RWPE1 (cell line): Measurements from ENCODE around the gene RIMBP2.

Source experiments
- CTCF ChIA-PET: fragments of 350-600 bp; sonication (Branson Sonifier 250); formaldehyde crosslinking; extraction: SDS; loops from one replicate; lab custom pipeline; 2021; lab: Yijun Ruan, JAX
- POLR2A ChIA-PET: fragments of 400-600 bp; formaldehyde crosslinking; extraction: SDS; loops from one replicate; lab custom pipeline; 2020; ENCODE audit warnings: antibody characterized with exemption; ENCODE audit not compliant: low non-redundant PET; lab: Yijun Ruan, JAX
- DNase-seq: peaks from one replicate; pipeline ENCODE4 v3.0.0; 2012; ENCODE audit warnings: low spot score
- H3K27ac ChIP-seq: fragments of 450-650 bp; 2 replicates; pipeline ENCODE4 v1.5.1; 2017
- TF ChIP-seq, protein P1 (sequence below): fragments of 450-650 bp; conservative IDR thresholded peaks from 2 replicates; pipeline ENCODE4 v1.5.1; 2017; ENCODE audit warnings: low read depth, mild to moderate bottlenecking

Gene RIMBP2

DNA sequence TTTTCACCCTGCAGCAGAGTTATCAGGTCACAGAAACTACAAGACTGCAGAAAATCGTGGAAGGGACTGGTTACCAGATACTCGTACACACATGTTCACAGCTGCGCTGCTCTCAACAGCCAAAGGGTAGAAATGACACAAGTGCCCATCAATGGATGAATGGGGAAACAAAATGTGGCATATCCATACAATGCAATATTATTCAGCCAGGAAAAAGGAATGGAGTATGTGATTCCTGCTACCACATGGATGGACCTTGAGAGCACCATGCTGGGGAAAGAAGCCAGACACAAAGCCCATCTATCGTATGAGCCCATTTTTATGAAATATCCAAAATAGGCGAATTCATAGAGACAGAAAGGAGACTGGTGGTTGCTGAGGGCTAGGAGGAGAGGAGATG, 1.7 kb upstream of the RIMBP2 start:
- CTCF ChIA-PET: no interaction called here
- H3K27ac ChIP-seq: no peak overlapping the region
- POLR2A ChIA-PET: no interaction called here
- TF ChIP-seq, protein P1, sequence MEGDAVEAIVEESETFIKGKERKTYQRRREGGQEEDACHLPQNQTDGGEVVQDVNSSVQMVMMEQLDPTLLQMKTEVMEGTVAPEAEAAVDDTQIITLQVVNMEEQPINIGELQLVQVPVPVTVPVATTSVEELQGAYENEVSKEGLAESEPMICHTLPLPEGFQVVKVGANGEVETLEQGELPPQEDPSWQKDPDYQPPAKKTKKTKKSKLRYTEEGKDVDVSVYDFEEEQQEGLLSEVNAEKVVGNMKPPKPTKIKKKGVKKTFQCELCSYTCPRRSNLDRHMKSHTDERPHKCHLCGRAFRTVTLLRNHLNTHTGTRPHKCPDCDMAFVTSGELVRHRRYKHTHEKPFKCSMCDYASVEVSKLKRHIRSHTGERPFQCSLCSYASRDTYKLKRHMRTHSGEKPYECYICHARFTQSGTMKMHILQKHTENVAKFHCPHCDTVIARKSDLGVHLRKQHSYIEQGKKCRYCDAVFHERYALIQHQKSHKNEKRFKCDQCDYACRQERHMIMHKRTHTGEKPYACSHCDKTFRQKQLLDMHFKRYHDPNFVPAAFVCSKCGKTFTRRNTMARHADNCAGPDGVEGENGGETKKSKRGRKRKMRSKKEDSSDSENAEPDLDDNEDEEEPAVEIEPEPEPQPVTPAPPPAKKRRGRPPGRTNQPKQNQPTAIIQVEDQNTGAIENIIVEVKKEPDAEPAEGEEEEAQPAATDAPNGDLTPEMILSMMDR: no peak
- DNase-seq: no peak

DNA sequence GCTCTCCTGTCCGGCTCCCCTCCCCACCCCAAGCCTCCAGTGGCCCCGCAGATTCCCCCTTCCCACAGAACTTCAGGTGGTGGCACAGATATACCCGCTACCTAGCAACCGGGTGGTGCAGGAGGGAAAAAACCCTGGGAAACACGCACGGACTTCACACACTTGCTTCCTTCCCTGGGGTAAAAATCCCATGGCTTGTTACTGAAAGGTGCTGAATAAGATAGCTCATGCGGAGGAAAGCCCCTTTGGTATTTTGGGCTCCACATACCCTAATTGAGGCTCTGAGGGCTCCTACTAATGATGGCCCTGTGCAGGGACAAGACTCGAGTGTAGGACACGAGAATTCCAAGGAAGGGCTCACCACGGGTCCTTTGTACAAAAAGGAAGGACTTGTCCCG, 869 bp upstream of the RIMBP2 start:
- no peak overlapping the region for H3K27ac ChIP-seq
- POLR2A ChIA-PET: no interaction called here
- TF ChIP-seq, protein P1: no peak
- no peak for DNase-seq
- CTCF ChIA-PET: interaction anchor here (0.5 kb wide), 1 partner anchor 176 kb away, joined by 4 read pairs; no protein-coding TSS in a partner anchor

DNA sequence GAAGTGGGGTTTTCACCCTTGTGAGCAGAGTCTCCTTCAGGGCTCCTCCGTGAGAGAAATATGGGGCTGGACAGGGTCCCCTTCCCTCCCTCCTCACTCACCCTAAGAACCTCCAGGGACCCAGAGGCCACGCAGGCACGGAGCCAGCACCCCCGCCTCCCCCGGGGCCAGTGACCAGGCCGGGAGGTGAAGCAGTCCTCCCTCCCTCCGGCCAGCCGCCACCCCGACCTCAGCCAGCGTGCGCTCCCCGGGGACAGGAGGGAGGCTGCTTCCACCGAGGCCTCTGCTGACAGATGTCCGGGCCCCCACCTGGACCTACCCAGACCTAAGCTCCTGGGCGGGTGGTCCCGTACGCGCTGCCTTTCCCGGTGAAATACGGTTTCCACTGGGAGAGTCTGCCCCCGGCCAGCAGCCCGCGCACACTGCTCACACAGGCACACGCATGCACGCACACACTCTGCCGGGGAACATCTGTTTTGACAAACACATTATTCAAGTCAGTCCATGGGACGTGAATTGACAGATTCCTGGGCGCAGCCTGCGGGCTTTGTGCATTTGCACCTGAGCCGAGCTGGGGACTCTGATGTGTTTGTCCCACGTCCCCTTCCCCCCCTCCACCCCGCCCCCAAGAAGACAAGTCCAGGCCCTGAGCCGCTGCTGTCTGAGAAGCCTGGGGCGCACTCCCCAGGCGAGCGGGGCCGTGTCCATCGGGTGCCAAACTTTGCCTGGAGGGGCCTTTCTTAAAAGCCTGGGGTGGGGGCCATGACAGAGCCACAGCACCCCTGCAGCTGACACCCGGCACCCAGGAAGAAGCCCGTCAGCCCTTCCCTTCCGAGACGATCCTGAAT, 725 bp downstream of the RIMBP2 start:
- ChIA-PET CTCF (no interaction called here), POLR2A (interaction anchor here (0.7 kb wide), 1 partner anchor 12 kb away, joined by 4 read pairs; no protein-coding TSS in a partner anchor)
- DNase-seq: no peak
- TF ChIP-seq, protein P1: no peak
- H3K27ac ChIP-seq: no peak overlapping the region

DNA sequence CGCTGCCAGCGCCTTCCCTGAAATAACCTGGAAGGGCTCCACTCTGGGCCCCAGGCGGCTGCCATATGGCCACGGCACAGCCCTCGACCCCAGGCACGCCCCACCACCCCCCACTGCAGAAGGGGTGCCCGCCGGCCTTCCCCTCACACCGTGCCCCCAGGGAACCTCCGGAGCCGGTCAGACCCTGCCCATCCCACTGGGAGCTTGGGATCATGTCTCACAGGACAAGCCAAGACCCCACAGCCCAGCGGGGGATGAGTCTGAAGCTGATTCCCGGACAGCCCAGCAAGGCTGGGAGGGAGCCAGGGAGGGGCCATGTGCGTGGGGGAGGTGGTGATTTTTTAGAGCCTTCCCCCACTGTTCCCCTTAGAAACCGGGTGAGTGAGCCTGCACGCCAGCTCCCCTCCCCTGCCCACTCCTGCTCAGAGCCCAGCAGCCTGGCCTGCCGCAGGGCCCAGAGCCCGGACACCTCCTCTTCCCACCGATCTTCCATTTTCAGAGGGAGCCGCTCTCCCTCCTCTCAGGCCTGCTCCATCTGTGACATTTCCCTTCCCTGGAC, 1.4 kb downstream of the RIMBP2 start:
- TF ChIP-seq, protein P1: no peak
- ChIA-PET CTCF (no interaction called here), POLR2A (no interaction called here)
- DNase-seq: no peak
- no peak overlapping the region for H3K27ac ChIP-seq

DNA sequence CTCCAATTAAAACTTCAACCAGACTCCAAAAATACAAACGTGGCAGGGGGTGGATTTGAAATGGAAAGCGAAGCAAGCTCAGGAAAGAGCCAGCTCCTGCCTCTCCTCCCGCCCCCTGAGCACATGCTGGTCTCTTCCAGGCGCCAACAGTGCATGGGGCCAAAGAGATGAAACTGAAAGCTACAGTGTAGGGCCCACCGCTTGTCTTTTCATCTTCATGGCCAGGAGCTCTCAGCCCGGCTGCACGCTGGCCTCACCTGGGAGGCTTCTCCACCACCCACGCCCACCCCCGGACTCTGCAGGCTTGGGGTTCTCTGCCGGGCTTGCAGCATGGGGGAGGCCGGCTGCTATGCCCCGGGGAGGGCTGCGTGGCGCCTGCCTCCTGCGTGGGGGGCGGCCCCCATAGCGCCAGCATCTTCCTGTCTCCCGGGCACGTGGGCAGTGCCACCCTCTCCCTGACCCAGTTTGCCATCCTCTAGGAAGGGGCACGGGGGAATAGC, 2.0 kb downstream of the RIMBP2 start:
- H3K27ac ChIP-seq: no peak overlapping the region
- no peak for DNase-seq
- CTCF ChIA-PET: no interaction called here
- POLR2A ChIA-PET: no interaction called here
- TF ChIP-seq, protein P1: no peak

DNA sequence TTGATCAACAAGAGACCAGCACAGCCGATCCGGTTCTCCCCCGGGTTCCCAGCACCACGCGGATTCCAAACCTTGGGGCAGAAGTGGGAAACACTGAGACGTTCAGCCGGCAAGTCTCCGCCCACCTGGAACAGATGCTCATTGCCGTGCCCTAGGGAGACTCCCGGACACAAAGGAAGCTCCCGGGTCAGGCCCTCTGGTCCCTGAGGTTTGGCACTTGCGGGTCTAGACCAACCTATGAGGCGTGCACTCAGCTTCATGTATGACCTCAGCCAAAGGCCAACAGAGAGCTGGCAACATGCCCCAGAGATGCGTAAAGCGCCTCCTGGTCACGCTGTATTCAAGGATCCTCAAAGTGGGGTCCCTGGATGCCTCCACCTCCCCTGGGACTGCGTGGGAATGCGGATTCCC, 2.5 kb downstream of the RIMBP2 start:
- no peak for DNase-seq
- TF ChIP-seq, protein P1: no peak
- ChIA-PET CTCF (no interaction called here), POLR2A (no interaction called here)
- no peak overlapping the region for H3K27ac ChIP-seq
